ENCODE data around the gene KIF24.
"Not testable (repeated sequence)": the region's sequence is repeated elsewhere in the genome, so short reads cannot be mapped to it uniquely, and the experiment has no call there.

The KIF24 gene, protein sequence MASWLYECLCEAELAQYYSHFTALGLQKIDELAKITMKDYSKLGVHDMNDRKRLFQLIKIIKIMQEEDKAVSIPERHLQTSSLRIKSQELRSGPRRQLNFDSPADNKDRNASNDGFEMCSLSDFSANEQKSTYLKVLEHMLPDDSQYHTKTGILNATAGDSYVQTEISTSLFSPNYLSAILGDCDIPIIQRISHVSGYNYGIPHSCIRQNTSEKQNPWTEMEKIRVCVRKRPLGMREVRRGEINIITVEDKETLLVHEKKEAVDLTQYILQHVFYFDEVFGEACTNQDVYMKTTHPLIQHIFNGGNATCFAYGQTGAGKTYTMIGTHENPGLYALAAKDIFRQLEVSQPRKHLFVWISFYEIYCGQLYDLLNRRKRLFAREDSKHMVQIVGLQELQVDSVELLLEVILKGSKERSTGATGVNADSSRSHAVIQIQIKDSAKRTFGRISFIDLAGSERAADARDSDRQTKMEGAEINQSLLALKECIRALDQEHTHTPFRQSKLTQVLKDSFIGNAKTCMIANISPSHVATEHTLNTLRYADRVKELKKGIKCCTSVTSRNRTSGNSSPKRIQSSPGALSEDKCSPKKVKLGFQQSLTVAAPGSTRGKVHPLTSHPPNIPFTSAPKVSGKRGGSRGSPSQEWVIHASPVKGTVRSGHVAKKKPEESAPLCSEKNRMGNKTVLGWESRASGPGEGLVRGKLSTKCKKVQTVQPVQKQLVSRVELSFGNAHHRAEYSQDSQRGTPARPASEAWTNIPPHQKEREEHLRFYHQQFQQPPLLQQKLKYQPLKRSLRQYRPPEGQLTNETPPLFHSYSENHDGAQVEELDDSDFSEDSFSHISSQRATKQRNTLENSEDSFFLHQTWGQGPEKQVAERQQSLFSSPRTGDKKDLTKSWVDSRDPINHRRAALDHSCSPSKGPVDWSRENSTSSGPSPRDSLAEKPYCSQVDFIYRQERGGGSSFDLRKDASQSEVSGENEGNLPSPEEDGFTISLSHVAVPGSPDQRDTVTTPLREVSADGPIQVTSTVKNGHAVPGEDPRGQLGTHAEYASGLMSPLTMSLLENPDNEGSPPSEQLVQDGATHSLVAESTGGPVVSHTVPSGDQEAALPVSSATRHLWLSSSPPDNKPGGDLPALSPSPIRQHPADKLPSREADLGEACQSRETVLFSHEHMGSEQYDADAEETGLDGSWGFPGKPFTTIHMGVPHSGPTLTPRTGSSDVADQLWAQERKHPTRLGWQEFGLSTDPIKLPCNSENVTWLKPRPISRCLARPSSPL (N-terminal part only)

DNA sequence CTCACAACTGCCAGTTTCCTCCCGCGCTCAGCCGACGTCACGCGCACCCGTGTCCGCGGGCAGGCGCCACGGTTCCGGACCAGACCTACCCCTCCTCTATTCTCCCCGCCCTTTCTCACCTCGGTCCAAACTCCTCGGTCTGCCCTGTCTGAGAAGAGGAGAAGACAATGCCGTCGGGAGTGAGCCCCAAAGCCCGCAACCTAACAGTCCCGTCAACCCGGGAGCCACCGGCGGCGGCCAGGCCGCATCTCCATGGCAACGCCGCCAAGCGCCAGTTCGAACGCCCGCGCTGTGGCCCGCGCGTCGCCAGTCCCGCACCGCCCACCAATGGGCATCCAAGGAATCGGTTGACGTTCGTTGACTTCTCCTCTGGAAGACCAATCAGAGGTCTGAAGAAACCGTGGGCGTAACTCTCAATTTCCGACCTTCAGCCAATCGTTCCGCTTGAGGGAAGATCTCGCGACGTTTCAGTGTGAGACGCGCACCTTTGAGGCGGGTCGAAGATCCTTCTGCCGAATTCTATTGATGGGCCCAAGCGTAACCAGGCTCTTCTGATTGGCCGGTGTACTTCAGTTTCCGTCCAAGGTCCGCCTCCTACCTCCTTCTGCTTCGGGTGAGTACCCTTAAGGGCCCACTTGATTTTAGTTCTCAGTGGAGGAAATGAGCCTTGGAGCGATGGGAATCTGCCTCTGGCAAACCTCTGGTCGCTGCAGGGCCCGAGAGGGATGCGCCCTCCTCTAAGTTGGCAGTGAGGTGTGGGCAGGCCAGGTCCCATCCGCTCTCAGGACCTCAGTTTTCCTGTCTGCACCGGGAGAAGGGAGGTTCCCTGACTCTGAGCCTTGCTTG is at the start of gene KIF24, which contains the start of gene NUDT2:
Gene KIF24 (minus strand): TSS at position 282 of the 846 bp plus-strand sequence. CDS start 17,922 bp downstream, outside the sequence.
Gene NUDT2 (plus strand): TSS at position 583 of the 846 bp plus-strand sequence. CDS start 9,471 bp downstream, outside the sequence.
- peak; percentile 90 to 92 for DNase-seq (ENCODE audit: low read depth in 2 of 2)

DNA sequence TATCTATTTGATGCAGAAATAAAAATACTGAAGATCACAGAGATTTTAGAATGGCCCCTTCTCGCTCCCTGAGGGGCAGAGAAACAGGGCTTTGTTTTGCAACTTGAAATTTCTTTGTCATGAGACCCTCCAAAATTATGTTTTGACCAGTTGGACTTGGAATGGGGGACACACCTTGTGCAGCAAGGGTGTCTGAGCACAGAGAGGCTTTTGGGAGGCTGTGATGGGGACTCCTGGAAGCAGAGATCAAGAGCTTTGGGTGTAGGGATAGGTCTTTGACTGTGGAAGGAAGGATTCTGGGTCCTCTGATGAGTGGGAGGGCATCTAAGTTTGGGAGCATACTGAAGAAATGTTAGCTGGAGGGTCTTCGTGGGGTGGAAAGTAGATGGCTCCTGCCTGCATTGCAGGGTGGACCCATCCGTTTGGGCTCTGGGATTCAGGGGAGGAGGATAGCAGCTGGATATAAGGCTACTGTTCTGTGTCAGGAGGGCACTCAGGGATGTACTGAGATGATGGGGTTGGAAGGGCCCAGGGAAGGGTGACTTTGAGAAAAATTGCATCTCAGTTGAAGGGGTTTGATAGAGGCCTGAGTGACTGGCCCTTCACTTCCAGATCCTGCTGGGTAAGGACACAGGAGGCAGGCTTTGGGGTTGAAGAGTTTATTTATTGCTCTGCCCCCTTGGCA is 49.5 kb upstream of the KIF24 start:
- no peak for DNase-seq (ENCODE audit: low read depth in 2 of 2)

DNA sequence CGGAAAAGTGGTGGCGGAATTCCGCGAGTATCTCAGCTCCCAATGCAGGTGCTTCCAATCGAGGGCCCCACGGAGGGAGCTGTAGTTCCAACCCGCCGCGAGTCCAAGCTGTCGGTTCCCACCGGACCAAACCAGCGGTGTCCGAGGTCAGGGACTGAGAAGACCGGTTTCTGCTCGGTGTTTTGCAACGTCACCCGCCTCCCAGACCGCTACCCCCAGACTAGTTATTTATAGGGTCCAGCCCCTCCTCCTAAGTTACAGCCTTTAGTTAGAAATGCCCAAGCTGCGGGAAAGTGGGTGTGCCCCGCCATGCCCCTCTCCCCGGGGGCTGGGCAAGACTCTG is 48.3 kb upstream of the KIF24 start:
- no peak for DNase-seq (ENCODE audit: low read depth in 2 of 2)

DNA sequence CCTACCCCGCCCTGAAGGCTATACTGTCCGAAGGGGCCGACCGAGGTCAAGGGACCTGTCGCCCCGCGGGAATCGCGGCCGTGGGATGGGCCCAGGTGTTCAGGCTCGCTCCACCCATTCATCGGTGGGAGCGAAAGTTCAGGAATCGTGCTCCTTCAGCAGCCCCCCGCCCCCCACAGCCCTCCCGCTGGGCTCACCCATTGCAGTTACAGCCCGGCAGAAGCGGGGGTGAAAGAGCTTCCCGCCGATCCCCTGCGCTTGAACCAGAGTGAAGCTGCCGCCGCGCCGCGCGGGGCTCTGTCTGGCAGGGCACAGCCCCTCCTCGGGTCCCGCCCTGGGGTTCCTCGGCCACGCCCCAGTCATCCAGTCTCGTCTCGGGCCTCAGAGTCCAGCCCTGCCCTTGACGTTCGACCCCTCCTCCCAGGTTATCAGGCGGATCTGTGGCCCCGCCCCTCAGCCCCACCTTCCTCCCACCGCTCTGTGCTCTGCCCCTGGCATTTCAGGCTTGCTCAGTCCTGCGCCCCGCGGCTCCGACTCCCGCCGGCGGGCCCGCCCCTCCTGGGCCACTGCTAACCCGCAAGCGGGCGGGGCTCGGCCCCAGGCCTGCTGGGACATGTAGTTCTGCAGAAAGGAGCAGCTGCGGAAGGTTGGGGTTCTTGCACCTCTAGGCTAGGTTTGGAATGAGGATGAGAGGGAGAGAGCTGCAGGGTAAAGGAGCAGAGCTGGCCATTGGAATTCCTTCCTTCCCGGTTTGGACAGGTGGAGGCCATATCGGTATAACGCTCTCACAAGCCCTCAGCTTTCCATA is 47.7 kb upstream of the KIF24 start, which contains the start of gene MYORG:
Gene MYORG (minus strand): TSS at position 303 of the 808 bp plus-strand sequence. CDS start 3,955 bp downstream, outside the sequence.
- peak; percentile 96 to 98 for DNase-seq (ENCODE audit: low read depth in 2 of 2)

DNA sequence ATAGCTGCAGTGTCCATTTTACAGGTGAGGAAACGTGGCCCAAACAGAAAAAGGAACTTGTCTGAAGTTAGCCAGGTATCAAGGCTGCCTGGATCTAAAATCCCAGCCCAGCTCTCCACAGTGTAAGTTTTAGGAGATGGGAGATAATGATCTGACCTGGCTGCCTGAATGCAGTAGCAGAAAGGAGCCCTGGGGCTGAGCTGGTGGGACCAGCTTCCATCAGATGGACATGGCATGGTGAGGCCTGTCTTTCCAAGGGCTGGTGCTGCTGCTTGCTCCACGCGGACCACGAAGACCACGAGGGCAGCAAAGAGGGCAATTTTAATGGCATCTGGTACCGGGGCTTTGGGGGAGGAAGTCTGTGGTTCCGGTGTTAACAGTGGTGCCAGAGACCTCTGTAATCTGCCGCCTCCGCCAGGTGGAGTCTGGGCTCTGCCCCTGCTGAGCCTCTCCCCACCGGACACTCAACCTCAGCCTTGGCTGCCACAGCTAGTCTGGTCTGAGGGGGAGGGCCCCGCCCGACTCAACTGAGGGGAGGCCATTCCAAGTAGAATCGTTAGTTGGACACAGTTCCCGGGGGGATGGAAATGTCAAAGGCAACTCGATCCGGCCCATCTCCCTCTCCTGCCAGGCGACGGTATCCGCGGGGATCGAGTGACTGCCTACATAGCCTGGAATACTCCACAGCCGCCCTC is 47.0 kb upstream of the KIF24 start:
- peak in 1 of 2 donors; percentile 21 for DNase-seq (ENCODE audit: low read depth in 2 of 2)

DNA sequence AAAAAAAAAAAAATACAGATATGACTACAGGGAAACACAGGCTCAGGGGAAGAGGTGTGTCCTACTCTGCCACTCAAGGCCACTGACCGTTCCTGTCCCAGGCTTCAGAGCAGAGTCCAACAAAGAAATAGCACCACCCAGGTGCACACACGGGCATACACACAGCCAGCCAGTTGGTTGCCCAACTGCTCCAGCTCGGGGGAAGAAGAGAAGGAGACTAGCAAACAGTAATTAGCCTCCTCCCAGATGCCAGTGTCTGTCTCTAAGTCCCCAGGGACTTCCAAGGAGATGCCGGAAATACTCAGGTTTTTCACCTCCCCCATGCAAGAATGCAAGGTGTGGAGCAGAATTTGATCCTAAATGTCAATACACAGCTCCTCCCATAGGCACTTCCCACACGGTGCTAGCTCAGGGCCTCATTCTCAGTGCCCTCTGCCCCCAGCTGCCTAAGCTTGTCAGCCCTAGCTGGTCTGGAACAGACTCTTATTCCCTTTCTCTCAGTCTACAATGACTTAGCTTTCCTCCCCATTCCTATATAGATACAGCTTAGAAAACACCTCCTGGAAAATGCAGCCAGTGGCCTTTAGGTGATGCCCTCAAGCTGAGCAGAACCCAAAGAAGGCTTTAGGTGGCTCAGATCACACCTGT is 46.0 kb upstream of the KIF24 start:
- no peak for DNase-seq (ENCODE audit: low read depth in 2 of 2)

DNA sequence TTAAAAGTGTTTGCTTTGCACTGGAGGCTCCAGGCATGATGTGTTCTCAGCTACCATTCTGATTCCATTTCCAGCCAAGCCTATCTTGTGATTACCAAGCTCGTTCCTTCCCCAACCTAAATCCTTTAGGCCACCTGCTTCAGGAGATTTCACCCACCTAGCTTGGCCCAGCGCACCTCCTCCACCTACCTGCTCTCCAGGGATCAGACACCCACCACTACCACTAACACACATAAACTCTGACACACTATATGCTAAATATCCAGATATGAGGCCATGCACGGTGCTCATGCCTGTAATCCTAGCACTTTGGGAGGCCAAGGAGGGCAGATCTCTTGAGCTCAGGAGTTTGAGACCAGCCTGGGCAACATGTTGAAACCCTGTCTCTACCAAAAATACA is 45.3 kb upstream of the KIF24 start:
- DNase-seq (ENCODE audit: low read depth in 2 of 2): no peak

DNA sequence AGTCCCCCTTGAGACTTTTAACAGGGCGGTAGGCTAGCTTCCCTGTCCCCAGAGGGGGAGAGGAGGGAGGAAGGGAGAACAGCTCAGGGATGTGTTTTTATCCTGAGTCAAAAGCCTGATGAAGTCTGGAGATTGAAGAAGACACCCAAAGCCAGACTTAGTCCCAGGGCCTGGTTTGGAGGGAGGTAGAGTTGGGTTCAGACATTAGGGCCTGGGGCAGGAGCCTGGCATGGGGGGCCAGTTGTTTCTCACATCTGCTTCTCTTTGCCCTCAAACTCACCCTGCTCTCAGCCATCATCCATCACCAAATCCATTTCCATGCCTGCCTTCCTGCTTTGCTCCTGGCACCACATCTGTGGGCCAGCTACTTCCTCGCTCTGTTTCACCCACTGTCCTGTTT is 44.7 kb upstream of the KIF24 start:
- no peak for DNase-seq (ENCODE audit: low read depth in 2 of 2)

DNA sequence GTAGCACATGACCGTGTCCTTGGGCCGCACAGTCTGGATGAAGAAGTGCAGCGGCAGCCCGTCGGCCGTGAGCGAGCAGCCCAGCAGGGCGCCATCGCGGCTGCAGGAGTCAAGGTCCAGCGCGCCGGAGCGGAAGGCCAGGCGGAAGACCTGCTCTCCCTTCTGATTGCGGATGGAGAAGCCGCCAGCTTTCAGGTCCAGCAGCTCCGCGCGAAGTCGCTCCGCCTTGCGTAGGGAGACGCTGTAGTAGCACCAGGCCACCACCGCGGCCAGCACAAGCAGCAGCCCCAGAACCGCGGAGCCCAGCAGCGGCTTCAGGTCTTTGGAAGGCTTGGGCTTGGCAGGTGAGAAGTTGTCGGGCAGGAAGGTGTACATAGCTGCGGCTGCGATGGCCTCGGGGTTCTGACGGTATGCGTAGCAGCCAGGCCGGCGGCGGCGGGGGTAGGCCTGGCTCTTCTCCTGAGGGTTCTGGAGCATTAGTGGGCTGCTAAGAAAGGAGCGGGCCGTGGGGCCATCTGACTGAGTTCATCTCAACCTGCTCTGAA is 43.5 kb upstream of the KIF24 start:
- no peak for DNase-seq (ENCODE audit: low read depth in 2 of 2)

DNA sequence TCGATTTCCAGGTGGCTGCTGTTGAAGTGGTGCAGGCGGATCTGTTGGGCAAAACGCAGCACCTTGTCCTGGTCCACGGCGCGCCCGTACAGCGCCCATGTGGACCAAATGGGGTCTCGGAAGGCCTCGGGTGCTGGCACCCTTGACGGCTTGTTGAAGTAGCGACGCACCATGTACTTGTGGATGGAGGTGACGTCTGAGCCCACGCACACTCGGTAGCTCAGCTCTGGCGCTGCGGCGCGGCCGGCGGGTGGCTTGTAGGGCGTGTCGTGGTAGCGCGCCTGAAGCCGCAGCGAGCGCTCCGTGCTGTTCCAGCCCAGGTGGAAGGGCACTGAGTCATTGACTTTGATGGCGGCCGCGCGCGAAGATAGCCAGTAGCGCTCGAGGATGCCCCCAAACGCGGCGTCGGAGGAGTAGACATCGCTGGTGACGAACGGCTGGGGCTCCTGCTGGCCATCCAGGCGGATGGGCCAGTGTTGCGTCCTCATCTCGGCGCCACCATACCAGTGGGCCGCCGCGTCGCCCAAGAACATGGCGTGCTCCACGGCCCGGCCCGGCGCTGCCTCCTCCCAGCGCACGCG is 42.9 kb upstream of the KIF24 start:
- DNase-seq (ENCODE audit: low read depth in 2 of 2): no peak

DNA sequence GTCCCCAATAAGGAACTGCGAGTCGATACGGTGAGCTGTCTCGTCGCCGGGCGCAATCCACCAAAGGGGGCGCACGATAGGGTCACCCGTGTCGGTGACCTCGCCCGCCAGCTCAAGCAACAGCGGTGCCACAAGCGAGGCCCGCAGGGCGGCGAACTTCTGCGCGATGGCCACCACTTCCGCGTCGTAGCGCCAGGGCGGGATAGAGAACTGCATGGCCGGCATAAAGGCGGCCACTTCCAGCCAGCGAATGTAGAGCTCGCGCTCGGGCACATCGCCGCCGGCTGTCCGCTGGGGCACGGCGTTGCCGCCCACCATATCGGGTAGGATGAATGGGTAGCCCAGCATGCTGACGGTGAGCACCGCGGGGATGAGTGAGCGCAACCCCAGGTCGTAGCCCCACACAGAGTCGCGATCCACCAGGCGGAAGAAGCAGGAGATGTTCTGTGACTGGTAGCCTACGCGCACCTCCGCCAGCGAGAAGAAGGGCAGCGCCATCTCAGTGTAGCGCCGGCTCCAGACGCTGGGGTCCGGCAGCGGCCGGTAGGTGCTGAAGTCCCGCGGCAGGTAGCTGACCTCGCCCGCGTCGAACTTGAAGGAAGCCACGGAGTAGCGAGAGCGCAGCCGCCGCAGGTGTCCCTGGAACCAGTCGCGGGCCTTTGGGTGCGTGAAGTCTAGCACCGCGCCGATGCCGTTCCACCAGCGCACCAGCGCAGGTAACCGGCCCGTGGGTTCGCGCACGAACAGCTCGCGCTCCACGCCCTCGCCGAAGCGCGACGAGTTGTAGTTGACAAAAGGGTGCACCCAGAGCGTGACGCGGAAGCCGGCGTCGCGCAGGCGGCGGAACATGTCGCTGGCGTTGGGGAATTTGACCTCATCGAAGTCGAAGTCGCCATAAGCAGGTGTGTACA is 42.2 kb upstream of the KIF24 start:
- no peak for DNase-seq (ENCODE audit: low read depth in 2 of 2)

DNA sequence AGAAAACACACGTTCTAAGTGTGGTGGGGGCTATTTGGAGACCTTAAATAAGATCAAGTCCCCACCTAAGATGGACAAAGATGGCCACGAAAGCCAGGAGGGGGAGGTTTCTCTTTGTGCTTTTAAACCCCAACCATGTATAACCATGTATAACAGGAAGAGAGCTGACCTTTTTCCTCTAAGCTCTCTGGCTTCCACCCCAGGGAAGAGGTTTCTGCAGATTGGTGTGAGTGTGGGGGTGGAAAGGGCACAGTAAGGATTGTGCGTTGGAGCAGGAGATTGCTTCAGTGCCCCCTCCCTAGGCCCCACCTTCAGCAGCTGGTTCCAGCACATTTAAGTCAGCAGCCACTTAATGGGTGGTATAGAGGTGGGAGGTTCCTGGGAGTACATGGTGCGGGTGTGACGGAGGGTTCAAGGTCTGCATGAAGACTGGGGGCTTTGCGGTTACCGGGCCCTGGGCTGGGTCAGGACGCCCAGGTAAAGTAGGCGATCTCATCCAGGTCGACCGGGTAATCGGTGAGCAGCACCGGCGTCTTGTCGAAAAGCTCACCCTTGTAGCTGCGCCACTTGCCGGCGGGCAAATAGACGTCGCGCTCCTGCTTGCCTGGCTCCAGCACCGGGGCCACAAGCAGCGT is 41.4 kb upstream of the KIF24 start:
- DNase-seq (ENCODE audit: low read depth in 2 of 2): no peak

DNA sequence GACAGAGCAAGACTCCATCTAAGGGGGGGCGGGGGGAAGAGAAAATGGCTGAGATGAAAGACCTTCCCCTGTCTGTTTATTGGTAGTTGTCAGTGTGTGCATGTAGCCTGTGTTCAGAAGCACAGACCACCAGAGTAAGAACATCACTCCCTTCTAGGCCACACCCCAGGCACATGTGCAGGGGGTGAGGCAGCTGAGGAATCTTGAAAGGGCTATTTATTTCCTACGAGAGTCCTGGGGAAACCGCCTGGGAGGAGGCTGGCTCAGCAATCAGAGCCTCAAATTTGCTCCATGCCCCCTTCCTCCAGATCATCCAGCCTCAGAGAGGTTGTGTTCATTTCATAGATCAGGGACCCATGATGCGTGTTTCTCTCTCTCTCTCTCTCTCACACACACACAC is 40.6 kb upstream of the KIF24 start:
- DNase-seq (ENCODE audit: low read depth in 2 of 2): no peak

DNA sequence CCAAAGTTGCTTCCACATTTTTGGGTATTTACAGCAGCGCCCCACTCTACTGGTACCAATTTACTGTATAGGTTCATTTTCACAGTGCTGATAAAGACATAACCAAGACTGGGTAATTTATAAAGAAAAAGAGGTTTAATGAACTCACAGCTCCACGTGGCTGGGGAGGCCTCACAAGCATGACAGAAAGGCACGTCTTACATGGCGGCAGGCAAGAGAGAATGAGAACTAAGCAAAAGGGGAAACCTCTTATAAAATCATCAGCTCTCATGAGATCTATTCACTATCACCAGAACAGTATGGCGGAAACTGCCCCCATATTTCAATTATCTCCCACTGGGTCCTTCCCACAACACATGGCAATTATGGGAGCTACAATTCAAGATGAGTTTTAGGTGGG is 39.7 kb upstream of the KIF24 start:
- not testable (repeated sequence) for DNase-seq (ENCODE audit: low read depth in 2 of 2)

DNA sequence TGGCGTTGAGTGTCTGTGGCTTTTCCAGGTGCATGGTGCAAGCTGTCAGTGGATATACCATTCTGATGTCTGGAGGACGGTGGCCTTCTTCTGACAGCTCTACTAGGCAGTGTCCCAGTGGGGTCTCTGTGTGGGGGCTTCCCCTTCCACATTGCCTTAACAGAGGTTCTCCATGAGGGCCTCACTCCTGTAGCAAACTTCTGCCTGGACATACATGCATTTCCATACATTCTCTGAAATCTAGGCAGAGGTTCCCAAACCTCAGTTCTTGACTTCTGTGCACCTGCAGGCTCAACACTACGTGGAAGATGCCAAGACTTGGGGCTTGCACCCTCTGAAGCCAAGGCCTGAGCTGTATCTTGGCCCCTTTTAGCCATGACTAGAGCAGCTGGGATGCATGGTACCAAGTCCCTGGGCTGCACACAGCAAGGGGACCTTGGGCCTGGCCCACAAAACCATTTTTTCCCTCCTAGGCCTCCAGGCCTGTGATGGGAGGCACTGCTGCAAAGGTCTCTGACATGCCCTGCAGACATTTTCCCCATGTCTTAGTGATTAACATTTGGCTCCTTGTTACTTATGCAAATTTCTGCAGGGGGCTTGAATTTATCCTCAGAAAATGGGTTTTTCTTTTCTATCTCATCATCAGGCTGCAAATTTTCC is 38.8 kb upstream of the KIF24 start:
- not testable (repeated sequence) for DNase-seq (ENCODE audit: low read depth in 2 of 2)

Data from stimulated activated CD8-positive, alpha-beta memory T cell treated with anti-CD3 and anti-CD28 coated beads, Interleukin-2, amount 100 ng/mL, for 48 hours (primary cell).